ENCODE measurements around the gene SURF2. TPM values are rescaled to one million over a fixed set of nuclear protein-coding genes. Genes with fewer than 3 reads are reported as not detected.

The SURF2 gene
- total RNA-seq, 1 donor from 2014 or later = 20.0 TPM

DNA sequence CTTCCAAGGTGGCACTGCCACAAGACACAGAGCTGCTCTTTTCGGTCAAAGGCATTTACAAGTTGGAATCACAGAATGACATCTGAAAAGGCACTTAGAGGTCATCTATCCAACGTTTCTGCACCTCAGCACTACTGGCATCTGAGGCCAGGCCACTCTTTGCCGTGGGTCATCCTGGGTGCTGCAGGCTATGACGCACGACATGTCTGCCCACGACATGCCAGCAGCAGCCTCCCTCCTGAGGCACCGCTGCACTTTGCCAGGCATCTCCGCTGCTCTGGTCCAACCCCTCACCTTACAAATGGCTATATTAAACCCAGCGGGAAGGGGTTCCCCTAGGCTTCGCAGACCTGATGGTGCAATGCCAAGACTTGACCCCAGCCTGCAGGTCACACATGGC, 11.4 kb downstream of the SURF2 start:
- H3K4me3 Mint-ChIP-seq (ENCODE audit: unreplicated experiment) = no peak overlapping the region
- H3K36me3 Mint-ChIP-seq (ENCODE audit: low read depth, unreplicated experiment) = peaks cover 20% of the 10 kb centered on the region
- Histone ChIP-seq H3K4me2 (ENCODE audit: low read length) (no peak overlapping the region), H3K27ac (ENCODE audit: low read depth, low read length) (no peak overlapping the region), H3K79me2 (ENCODE audit: insufficient read depth, low read length) (peaks cover 96% of the 10 kb centered on the region), H4K20me1 (ENCODE audit: insufficient read depth, low read length) (peaks cover 97% of the 10 kb centered on the region), H3K9ac (ENCODE audit: low read length) (no peak overlapping the region), H3K27me3 (ENCODE audit: insufficient read depth, low read length) (no peaks in the 10 kb centered on the region), H2AFZ (ENCODE audit: low read depth, low read length) (no peak overlapping the region), H3K9me3 (ENCODE audit: insufficient read depth, low read depth, low read length) (no peaks in the 10 kb centered on the region), H3K36me3 (ENCODE audit: insufficient read depth, low read length) (peaks cover 58% of the 10 kb centered on the region), H3K4me3 (ENCODE audit: insufficient read depth, low read depth, low read length) (no peak overlapping the region), H3K4me1 (ENCODE audit: insufficient read depth, low read length) (peaks cover 35% of the 10 kb centered on the region)
- no peak for DNase-seq (ENCODE audit: low read depth)
- H3K27ac Mint-ChIP-seq (ENCODE audit: unreplicated experiment) = no peak overlapping the region
- peaks cover 56% of the 10 kb centered on the region for H3K4me1 Mint-ChIP-seq (ENCODE audit: low read depth, unreplicated experiment)
- no peak for TF ChIP-seq EZH2 (IDR thresholded peaks at IDR 0.05; ENCODE audit: insufficient read depth, low read length)
- TF ChIP-seq, protein P1, sequence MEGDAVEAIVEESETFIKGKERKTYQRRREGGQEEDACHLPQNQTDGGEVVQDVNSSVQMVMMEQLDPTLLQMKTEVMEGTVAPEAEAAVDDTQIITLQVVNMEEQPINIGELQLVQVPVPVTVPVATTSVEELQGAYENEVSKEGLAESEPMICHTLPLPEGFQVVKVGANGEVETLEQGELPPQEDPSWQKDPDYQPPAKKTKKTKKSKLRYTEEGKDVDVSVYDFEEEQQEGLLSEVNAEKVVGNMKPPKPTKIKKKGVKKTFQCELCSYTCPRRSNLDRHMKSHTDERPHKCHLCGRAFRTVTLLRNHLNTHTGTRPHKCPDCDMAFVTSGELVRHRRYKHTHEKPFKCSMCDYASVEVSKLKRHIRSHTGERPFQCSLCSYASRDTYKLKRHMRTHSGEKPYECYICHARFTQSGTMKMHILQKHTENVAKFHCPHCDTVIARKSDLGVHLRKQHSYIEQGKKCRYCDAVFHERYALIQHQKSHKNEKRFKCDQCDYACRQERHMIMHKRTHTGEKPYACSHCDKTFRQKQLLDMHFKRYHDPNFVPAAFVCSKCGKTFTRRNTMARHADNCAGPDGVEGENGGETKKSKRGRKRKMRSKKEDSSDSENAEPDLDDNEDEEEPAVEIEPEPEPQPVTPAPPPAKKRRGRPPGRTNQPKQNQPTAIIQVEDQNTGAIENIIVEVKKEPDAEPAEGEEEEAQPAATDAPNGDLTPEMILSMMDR (IDR thresholded peaks at IDR 0.05; ENCODE audit: insufficient read depth, low read depth, low read length) = no peak
- no peak for FAIRE-seq
- no peaks in the 10 kb centered on the region for H3K9me3 Mint-ChIP-seq (ENCODE audit: unreplicated experiment)
- no peaks in the 10 kb centered on the region for H3K27me3 Mint-ChIP-seq (ENCODE audit: low read depth, unreplicated experiment)

DNA sequence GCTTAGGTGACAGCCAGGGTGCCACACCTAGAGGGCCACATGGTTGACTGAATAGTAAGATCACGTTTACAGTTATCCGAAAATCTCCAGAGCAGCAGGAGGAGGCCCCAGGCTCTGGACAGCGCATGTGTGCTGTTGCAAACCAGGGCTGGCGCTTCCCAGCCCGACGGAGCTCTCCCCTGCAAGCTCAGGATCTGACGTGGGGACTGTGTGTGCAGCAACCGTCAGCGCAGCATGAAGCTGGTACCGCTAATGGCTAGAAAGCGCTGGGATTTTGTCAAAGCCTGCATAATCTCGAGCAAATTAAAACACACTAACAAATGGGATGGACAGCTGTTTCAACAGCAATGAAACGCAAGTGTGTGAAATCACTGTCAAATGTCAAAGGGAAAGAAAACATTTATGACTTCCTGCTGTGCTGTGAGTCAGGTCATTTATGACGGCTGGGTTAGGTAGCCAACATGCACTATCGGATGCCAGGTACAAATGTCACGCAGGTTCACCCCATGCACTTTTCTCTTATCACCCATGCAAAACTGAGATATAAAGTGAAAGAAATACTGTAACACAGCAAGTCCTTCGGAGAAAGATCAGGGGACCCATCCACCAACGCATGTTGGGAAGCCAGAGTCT, 12.0 kb downstream of the SURF2 start:
- H3K4me1 Mint-ChIP-seq (ENCODE audit: low read depth, unreplicated experiment) = peaks cover 57% of the 10 kb centered on the region
- H3K4me3 Mint-ChIP-seq (ENCODE audit: unreplicated experiment) = peak overlapping the region; percentile 17
- Histone ChIP-seq H3K9ac (ENCODE audit: low read length) (no peak overlapping the region), H3K4me1 (ENCODE audit: insufficient read depth, low read length) (peaks cover 36% of the 10 kb centered on the region), H3K4me3 (ENCODE audit: insufficient read depth, low read depth, low read length) (no peak overlapping the region), H3K9me3 (ENCODE audit: insufficient read depth, low read depth, low read length) (no peaks in the 10 kb centered on the region), H2AFZ (ENCODE audit: low read depth, low read length) (no peak overlapping the region), H3K27me3 (ENCODE audit: insufficient read depth, low read length) (no peaks in the 10 kb centered on the region), H3K27ac (ENCODE audit: low read depth, low read length) (no peak overlapping the region), H4K20me1 (ENCODE audit: insufficient read depth, low read length) (peaks cover 97% of the 10 kb centered on the region), H3K79me2 (ENCODE audit: insufficient read depth, low read length) (peaks cover 96% of the 10 kb centered on the region), H3K36me3 (ENCODE audit: insufficient read depth, low read length) (peaks cover 56% of the 10 kb centered on the region), H3K4me2 (ENCODE audit: low read length) (peak overlapping the region; percentile 4)
- TF ChIP-seq, protein P1 (IDR thresholded peaks at IDR 0.05; ENCODE audit: insufficient read depth, low read depth, low read length) = no peak
- no peak for TF ChIP-seq EZH2 (IDR thresholded peaks at IDR 0.05; ENCODE audit: insufficient read depth, low read length)
- no peak overlapping the region for H3K27ac Mint-ChIP-seq (ENCODE audit: unreplicated experiment)
- no peaks in the 10 kb centered on the region for H3K27me3 Mint-ChIP-seq (ENCODE audit: low read depth, unreplicated experiment)
- peaks cover 22% of the 10 kb centered on the region for H3K36me3 Mint-ChIP-seq (ENCODE audit: low read depth, unreplicated experiment)
- H3K9me3 Mint-ChIP-seq (ENCODE audit: unreplicated experiment) = no peaks in the 10 kb centered on the region
- no peak for FAIRE-seq
- DNase-seq (ENCODE audit: low read depth) = no peak

DNA sequence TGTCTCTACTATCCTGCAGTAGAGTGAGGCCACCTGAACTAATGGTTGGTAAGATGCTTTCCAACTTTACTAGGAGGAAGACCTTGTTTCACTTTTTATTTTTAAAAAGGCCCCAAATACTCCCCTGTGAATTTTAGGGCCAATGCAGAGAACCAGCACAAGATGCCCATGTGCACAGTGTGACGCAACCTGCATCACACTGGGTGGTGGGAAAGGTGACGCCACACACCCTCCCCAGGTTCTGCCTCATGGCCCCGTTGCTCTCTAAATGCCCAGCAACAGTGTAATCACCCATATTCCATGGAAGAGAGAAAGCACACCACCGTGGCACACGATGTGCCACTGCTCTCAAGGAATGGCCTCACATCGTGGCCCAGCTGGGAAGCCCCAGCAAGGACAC, 13.1 kb downstream of the SURF2 start:
- FAIRE-seq (no peak), DNase-seq (ENCODE audit: low read depth) (no peak)
- Histone ChIP-seq H3K4me3 (ENCODE audit: insufficient read depth, low read depth, low read length) (no peak overlapping the region), H3K27me3 (ENCODE audit: insufficient read depth, low read length) (no peaks in the 10 kb centered on the region), H3K36me3 (ENCODE audit: insufficient read depth, low read length) (peaks cover 47% of the 10 kb centered on the region), H3K27ac (ENCODE audit: low read depth, low read length) (no peak overlapping the region), H3K4me2 (ENCODE audit: low read length) (peak overlapping the region; percentile 4), H4K20me1 (ENCODE audit: insufficient read depth, low read length) (peaks cover 99% of the 10 kb centered on the region), H3K9ac (ENCODE audit: low read length) (no peak overlapping the region), H3K4me1 (ENCODE audit: insufficient read depth, low read length) (peaks cover 41% of the 10 kb centered on the region), H3K79me2 (ENCODE audit: insufficient read depth, low read length) (peaks cover 99% of the 10 kb centered on the region), H2AFZ (ENCODE audit: low read depth, low read length) (no peak overlapping the region), H3K9me3 (ENCODE audit: insufficient read depth, low read depth, low read length) (no peaks in the 10 kb centered on the region)
- Mint-ChIP-seq H3K9me3 (ENCODE audit: unreplicated experiment) (no peaks in the 10 kb centered on the region), H3K27ac (ENCODE audit: unreplicated experiment) (no peak overlapping the region), H3K4me3 (ENCODE audit: unreplicated experiment) (no peak overlapping the region), H3K27me3 (ENCODE audit: low read depth, unreplicated experiment) (no peaks in the 10 kb centered on the region), H3K4me1 (ENCODE audit: low read depth, unreplicated experiment) (peaks cover 54% of the 10 kb centered on the region), H3K36me3 (ENCODE audit: low read depth, unreplicated experiment) (peaks cover 17% of the 10 kb centered on the region)
- TF ChIP-seq, protein P1 (IDR thresholded peaks at IDR 0.05; ENCODE audit: insufficient read depth, low read depth, low read length) = no peak
- TF ChIP-seq EZH2 (IDR thresholded peaks at IDR 0.05; ENCODE audit: insufficient read depth, low read length) = no peak
